ENCODE measurements around the gene TBC1D22A.

- TF ChIP-seq CTCF (IDR thresholded peaks at IDR 0.05) (no peak), POLR2A (IDR thresholded peaks at IDR 0.05) (no peak), EP300 (IDR thresholded peaks at IDR 0.05) (no peak)
These were observed 179.7 kb downstream of the TBC1D22A start for GRCh38 chr22:46941968-46942798.

Measured in ovary (tissue), 3 donors.